ENCODE measurements around the gene TMOD1.
"Not testable (repeated sequence)": the region's sequence is repeated elsewhere in the genome, so short reads cannot be mapped to it uniquely, and the experiment has no call there.

The TMOD1 gene

GRCh38 chr9:97498846-97499245 is 2.6 kb upstream of the TMOD1 start:
- DNase-seq (ENCODE audit: low read depth): not testable (repeated sequence)

GRCh38 chr9:97500263-97500662 is 1.2 kb upstream of the TMOD1 start:
- no peak for DNase-seq (ENCODE audit: low read depth)

DNA sequence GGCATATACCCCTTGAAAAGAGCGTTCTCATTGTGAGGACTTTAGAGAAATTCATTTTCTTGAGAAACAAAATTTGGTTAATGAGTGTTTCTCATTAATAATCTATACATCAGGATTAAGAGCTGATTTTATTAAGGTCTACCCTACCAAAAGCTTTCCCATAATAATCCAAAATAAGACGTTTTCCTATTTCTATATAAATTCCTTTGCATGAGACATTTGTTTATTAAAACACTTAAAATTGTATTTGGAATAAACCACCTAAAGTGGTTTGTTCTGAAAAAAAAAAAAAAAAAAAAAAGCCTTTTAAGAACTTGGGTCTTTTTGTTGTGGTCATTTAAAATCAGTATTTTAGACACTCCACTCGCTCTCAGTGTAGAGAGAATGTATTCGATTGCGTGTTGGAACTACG is 695 bp upstream of the TMOD1 start:
- DNase-seq (ENCODE audit: low read depth): no peak

DNA sequence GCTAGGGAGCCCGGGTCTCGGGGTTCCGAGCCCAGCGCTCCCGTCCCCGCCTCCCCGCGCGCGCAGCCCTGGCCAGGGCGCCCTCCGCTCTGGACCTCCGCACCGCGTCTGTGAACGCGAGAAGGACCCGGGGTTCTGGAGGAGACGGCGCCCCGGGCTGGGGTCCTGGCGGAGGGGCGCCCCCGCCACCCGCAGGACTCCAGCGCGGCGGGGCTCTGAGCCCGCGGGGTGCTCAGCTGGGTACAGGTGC is 431 bp downstream of the TMOD1 start:
- no peak for DNase-seq (ENCODE audit: low read depth)

- DNase-seq (ENCODE audit: low read depth): no peak
These were observed 937 bp downstream of the TMOD1 start for GRCh38 chr9:97502222-97502983.

GRCh38 chr9:97502984-97503861 is 1.8 kb downstream of the TMOD1 start:
- no peak for DNase-seq (ENCODE audit: low read depth)

DNA sequence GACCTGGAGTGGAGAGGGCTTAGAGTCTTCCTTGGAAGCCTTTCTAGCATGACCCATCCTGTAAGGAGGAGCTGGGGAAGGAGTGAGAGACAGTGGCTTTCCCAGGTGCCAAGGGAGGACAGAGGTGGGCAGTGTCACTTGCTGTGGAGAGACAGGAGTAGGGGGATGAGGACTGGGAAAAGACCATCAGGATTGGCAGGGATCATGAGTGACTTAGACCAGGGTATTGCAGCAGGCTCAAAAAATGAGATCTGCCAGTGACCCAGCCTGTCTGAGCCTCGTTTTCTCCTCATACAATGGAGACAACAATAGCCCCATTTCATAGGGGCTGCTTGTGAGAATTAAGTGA is 2.4 kb downstream of the TMOD1 start:
- no peak for DNase-seq (ENCODE audit: low read depth)

DNA sequence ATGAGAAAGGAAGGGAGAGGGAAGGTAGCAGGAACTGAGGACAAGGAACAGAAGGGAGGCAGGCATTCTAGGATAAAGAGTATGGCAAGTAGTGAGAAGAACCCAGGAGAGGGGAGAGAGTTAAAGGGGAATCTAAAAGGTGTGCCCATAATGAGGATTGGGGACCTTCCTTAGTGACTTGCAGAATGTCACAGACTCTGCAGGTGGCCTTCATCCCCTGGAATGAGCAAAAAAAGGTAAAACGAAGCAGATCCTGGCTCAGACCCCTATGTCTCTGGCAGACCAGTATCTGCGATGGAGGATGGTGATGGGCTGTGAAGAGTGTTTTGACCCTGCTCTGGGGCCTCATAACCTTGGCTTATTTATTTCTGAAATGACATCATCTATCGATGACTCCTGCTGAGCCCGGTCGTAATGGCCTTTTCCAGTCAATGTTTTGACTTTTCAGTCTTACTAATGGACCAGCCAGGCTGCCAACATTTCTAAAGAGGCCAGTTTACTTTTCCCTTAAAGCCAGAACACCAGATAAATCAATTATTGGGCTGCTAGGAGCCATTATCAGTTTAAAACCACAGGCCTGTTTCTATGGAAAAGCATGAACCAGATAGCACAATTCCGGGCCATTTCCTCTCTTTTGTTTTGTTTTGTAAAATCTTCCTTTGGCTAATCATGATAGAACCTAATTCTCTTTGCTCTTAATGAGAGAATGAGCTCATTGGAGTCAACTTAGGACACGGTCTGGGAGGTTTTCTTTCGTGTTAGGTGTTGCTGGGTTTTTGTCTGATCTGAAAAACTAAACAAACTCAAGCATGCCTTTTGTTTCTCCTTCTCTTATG is 3.1 kb downstream of the TMOD1 start:
- no peak for DNase-seq (ENCODE audit: low read depth)

- DNase-seq (ENCODE audit: low read depth): no peak
These were observed 4.4 kb downstream of the TMOD1 start for GRCh38 chr9:97505845-97506244.

- no peak for DNase-seq (ENCODE audit: low read depth)
These were observed 4.8 kb downstream of the TMOD1 start for GRCh38 chr9:97506306-97506705.

DNA sequence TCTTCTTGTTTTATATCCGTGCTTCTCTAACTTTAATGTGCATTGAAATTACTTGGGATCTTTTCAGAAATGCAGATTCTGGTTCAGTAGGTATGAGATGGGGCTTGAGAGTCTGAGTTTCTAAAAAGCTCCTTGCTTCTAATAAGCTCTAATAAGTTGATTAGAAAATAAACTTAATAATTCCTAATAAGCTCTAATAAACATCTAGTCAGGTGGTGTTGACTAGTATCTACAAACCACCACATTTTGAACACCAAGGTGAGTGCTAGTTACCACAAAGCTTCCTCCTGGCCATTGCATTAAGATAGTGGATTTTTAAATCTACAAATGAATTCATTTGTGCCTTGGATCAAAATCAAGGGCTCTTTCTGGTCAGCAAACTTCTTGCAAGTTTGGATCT is 5.3 kb downstream of the TMOD1 start:
- no peak for DNase-seq (ENCODE audit: low read depth)

DNA sequence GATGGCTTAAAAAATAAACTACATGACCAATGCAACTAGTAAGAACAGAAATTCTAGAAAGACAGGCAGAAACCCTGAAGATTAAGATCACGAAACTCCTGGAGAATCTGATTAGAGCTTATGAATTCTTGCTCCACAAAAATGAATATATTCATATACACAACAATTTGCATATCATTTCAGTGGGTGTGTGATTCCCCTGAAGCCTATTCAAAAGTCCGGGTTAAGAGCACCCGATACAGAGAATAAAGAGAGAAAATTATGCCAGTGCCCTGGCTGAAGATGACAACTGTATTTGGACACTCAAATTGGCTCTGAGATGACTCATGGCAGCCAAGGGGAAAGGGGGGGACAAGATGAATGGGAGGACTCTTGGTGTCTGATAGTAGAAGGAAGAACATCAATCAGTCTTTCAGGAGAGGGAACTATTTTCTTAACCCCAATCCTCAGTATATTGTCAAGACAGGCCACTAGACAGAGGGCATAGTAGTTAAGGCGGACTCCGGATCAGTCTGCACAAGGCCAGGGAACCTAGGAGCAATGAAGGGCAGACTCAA is 6.0 kb downstream of the TMOD1 start:
- no peak for DNase-seq (ENCODE audit: low read depth)

- no peak for DNase-seq (ENCODE audit: low read depth)
These were observed 7.4 kb downstream of the TMOD1 start for GRCh38 chr9:97508852-97509251.

DNA sequence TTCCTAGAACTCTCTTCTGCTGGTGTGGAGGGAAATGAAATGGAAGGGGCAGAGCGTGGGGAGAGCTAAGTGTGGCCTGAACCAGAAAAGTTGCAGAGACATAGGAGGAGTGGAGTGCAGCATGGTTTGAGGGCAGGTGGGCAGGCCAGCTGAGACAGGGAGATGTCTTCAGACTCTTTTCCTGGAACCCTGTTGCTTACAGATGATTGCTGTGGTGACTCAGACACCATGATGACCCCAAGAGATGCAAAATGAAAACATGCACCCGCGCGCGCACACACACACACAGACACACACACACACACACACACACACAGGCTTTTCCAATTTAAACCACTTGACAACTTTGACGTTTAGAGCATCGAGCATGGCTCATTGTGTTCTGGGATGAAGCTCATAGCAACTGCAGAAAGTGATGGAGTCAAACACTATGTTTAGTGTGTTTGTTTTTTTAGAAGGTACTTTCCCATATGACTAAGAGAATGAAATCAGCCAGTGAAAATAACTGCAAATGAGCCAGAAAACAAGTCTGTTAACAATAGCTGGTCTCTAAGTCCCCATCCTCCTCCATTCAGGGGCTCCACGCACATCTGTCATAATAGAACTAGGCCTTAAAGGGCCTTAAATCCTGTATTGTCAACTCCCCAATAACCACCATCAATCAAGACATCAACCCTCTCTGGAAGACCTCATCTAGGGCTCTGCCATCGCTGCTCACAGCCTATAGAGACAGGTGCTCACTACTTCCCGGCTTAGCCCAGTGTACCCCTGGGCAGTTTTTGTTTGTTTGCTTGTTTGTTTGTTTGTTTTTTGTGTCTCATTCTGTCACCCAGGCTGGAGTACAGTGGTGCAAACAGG is 9.6 kb downstream of the TMOD1 start:
- DNase-seq (ENCODE audit: low read depth): peak; percentile 79

DNA sequence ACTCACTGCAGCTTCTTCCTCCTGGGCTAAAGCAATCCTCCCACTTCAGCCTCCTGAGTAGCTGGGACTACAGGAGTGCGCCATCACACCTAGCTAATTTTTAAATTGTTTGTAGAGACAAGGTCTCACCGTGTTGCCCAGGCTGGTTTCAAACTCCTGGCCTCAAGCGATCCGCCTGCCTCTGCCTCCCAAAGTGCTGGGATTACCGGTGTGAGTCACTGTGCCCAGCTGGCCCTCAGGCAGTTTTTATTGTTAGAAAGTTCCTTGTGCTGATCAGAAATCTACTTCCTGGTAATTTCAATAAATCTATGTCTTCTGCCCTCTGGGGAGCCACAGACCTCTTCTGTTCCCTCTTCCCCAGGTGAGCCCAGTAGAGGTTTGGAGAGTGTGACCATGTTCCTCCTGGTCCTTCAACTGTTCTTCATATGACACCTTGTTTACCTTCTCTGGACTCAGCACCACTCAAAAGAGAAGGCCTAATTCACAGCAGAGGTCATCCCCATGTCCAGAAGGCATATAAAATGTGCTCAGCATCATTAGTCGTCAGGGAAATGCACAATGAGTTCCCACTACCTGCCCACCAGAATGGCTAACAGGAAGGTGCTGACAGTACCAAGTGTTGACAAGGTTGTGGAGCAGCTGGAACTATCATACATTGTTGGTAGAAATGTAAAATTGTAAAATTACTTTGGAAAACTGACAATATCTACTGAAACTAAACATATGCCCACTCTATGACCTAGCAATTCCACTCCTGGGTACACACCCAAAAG is 10.4 kb downstream of the TMOD1 start:
- peak; percentile 64 for DNase-seq (ENCODE audit: low read depth)

GRCh38 chr9:97512966-97513560 is 11.6 kb downstream of the TMOD1 start:
- no peak for DNase-seq (ENCODE audit: low read depth)

GRCh38 chr9:97514531-97514930 is 13.1 kb downstream of the TMOD1 start:
- DNase-seq (ENCODE audit: low read depth): no peak

GRCh38 chr9:97515662-97516061 is 14.2 kb downstream of the TMOD1 start:
- no peak for DNase-seq (ENCODE audit: low read depth)

DNA sequence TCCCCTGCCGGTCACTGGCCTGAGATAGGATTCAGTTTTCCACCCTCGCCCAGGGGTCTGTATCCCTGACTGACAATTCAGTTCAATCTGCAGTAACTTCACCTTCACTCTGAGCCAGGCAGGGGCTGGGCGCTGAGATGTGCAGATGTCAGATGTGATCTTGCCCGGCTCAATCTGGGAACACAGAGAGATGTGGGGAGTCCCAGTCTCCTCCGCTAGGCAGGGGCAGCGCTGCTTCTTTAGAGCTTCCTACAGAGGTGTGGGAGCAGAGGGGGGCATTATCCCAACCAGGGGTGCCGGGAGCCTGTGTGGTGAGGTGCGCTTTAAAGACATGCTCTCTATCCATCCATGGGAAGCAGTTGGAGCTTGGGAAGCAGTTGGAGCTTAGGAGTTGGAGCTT is 14.6 kb downstream of the TMOD1 start:
- no peak for DNase-seq (ENCODE audit: low read depth)

- no peak for DNase-seq (ENCODE audit: low read depth)
These were observed 16.0 kb downstream of the TMOD1 start for GRCh38 chr9:97517331-97518089.
